Left ventricle myocardium inferior (tissue), 1 donor: ENCODE measurements around the gene MFGE8. TPM values are rescaled to one million over a fixed set of nuclear protein-coding genes. Genes with fewer than 3 reads are reported as not detected.

Experiments
- DNase-seq: peaks from one replicate; pipeline ENCODE4 v3.0.0-alpha.2; 2020
- H3K27ac ChIP-seq: fragments of 200-600 bp; replicated peaks from 2 replicates; pipeline ENCODE4 v1.8.0; 2021
- H3K27me3 ChIP-seq: fragments of 200-600 bp; 2 replicates; pipeline ENCODE4 v1.8.0; 2021; ENCODE audit warnings: low read depth
- H3K36me3 ChIP-seq: fragments of 200-600 bp; 2 replicates; pipeline ENCODE4 v1.8.0; 2021
- H3K4me1 ChIP-seq: fragments of 200-600 bp; 2 replicates; pipeline ENCODE4 v1.8.0; 2021
- H3K4me3 ChIP-seq: fragments of 200-600 bp; 2 replicates; pipeline ENCODE4 v1.8.0; 2021; ENCODE audit warnings: mild to moderate bottlenecking, moderate library complexity
- H3K9me3 ChIP-seq: fragments of 200-600 bp; replicated peaks from 2 replicates; pipeline ENCODE4 v1.8.0; 2021
- CTCF ChIP-seq: fragments of 200-600 bp; IDR thresholded peaks from 2 replicates; pipeline ENCODE4 v1.8.0; 2021; ENCODE audit warnings: antibody characterized with exemption, mild to moderate bottlenecking, borderline replicate concordance
- intact Hi-C: fragments of 100-400 bp; cut with micrococcal nuclease; formaldehyde crosslinking; loops from one replicate; pipeline ENCODE4 v1.11.0; 2022
- total RNA-seq: library from RNA; stranded (reverse); fragmentation: NEBNext Ultra II Directional; extraction: Animal tissue kit (Norgen Biotek cat#: 25700); gene quantifications from one replicate; pipeline ENCODE4 v1.2.1, GENCODE V29; 2021
- donor health status: DM: no; HTN: yes; CAD: no; lungs with severe emphysema.

The MFGE8 gene
- total RNA-seq, 1 donor from 2014 or later, result 421 TPM

GRCh38 chr15:88896333-88897033 lies 16.7 kb downstream of the MFGE8 start:
- no peaks in the 10 kb centered on the region for H3K9me3 ChIP-seq
- peak overlapping the region; percentile 91 for H3K27ac ChIP-seq
- no peak for TF ChIP-seq CTCF
- peak overlapping the region; percentile 42 for H3K4me3 ChIP-seq
- intact Hi-C loops, result no loop called here
- peaks cover 25% of the 10 kb centered on the region for H3K36me3 ChIP-seq
- peaks cover 73% of the 10 kb centered on the region for H3K4me1 ChIP-seq
- no peak for DNase-seq
- peaks cover 10% of the 10 kb centered on the region for H3K27me3 ChIP-seq

- intact Hi-C loops, result no loop called here
These were observed 18.1 kb downstream of the MFGE8 start, which contains the start of gene HAPLN3 for GRCh38 chr15:88894819-88895767. Gene HAPLN3, minus strand, starts transcription at chr15:88895544. Its CDS starts 8,246 bp downstream, at chr15:88887298.

GRCh38 chr15:88894348-88894818 lies 18.8 kb downstream of the MFGE8 start:
- Histone ChIP-seq H3K27me3 (peaks cover 10% of the 10 kb centered on the region), H3K4me1 (peaks cover 56% of the 10 kb centered on the region), H3K4me3 (peak overlapping the region; percentile 67), H3K9me3 (no peaks in the 10 kb centered on the region), H3K27ac (no peak overlapping the region), H3K36me3 (peaks cover 8% of the 10 kb centered on the region)
- peak; percentile 80 for TF ChIP-seq CTCF
- intact Hi-C loops, result no loop called here
- peak; percentile 58 for DNase-seq

More at GRCh38 chr15:88894819-88895767, 18.1 kb downstream of the MFGE8 start, which contains the start of gene HAPLN3:
- no peak for TF ChIP-seq CTCF
- no peak for DNase-seq
- Histone ChIP-seq H3K36me3 (peaks cover 16% of the 10 kb centered on the region), H3K9me3 (no peaks in the 10 kb centered on the region), H3K4me3 (peak within 1 kb of the TSS; percentile 67), H3K27me3 (peaks cover 10% of the 10 kb centered on the region), H3K4me1 (peaks cover 59% of the 10 kb centered on the region), H3K27ac (peak within 1 kb of the TSS; percentile 23)

GRCh38 chr15:88891540-88892254 lies 21.5 kb downstream of the MFGE8 start:
- Histone ChIP-seq H3K27me3 (peaks cover 10% of the 10 kb centered on the region), H3K4me3 (no peak overlapping the region), H3K9me3 (no peaks in the 10 kb centered on the region), H3K27ac (no peak overlapping the region), H3K4me1 (peaks cover 29% of the 10 kb centered on the region), H3K36me3 (no peaks in the 10 kb centered on the region)
- no peak for DNase-seq
- no peak for TF ChIP-seq CTCF
- intact Hi-C loops, result no loop called here

- Histone ChIP-seq H3K9me3 (no peaks in the 10 kb centered on the region), H3K4me1 (peaks cover 17% of the 10 kb centered on the region), H3K4me3 (no peak overlapping the region), H3K36me3 (no peaks in the 10 kb centered on the region), H3K27ac (no peak overlapping the region), H3K27me3 (peaks cover 10% of the 10 kb centered on the region)
- TF ChIP-seq CTCF, result no peak
- DNase-seq, result no peak
- intact Hi-C loops, result no loop called here
These were observed 22.7 kb downstream of the MFGE8 start for GRCh38 chr15:88890495-88890894.
